H1 (cell line): ENCODE results near the gene DENND1A. TPM values are rescaled to one million over a fixed set of nuclear protein-coding genes. Genes with fewer than 3 reads are reported as not detected.

Experiments
- CHD7 ChIP-seq: fragments of 300-600 bp; sonication (generic); IDR thresholded peaks from 2 replicates; pipeline ENCODE4 v1.7.1; 2012; ENCODE audit warnings: low read length, moderate library complexity, mild to moderate bottlenecking, inconsistent platforms; ENCODE audit not compliant: insufficient replicate concordance
- polyA plus RNA-seq, 7 experiments: library from polyadenylated mRNA; depleted of rRNA in 3 of 7; stranded (reverse) in 5 of 7; unstranded in 2 of 7; fragments of >200 nt in 5 of 7; fragments of 200-250 nt in 2 of 7; gene quantifications; 1 replicate in 5 of 7; 2 replicates in 1 of 7; 4 replicates in 1 of 7; pipeline versions ENCODE4 v1.2.1 to v1.2.3, GENCODE V29; 2011 to 2013; ENCODE audit warnings: missing spikeins in 2 of 7, mixed read lengths in 2 of 7
- total RNA-seq: library from RNA; stranded (reverse); fragmentation: NEBNext Ultra II Directional; extraction: Animal tissue kit (Norgen Biotek cat#: 25700); gene quantifications from 2 replicates; pipeline ENCODE4 v1.2.1, GENCODE V29; 2021

DENND1A gene
- total and polyA plus RNA-seq, 2 of the 8 experiments (the other 6 are each of a cell fraction or from before 2014, with no cell fraction given), result 24.1 to 26.4 TPM

GRCh38 chr9:123369296-123369695 lies 560.6 kb downstream of the DENND1A start (continued):
- no peak for TF ChIP-seq CHD7
